Keratinocyte (primary cell): Measurements from ENCODE around the gene TBXAS1. TPM values are rescaled to one million over a fixed set of nuclear protein-coding genes. Genes with fewer than 3 reads are reported as not detected.
A peak's percentile ranks its signal among the peaks of the same experiment; 100 is the strongest.

ENCODE experiments used
- DNase-seq: peaks from one replicate; pipeline ENCODE4 v3.0.0-alpha.2; 2011; ENCODE audit warnings: low read depth, missing footprints, low spot score
- FAIRE-seq: peaks from 2 replicates; lab custom pipeline; 2011; peaks lifted over from hg19 to GRCh38; lab: Jason Lieb, UNC
- H2AFZ ChIP-seq: 2 replicates; pipeline ENCODE4 v1.6.0; 2012; ENCODE audit warnings: low read length, control low read depth, inconsistent platforms; ENCODE audit not compliant: control insufficient read depth
- H3K27ac ChIP-seq: 2 replicates; pipeline ENCODE4 v1.5.1; 2011; ENCODE audit warnings: low read length; ENCODE audit not compliant: control insufficient read depth, insufficient read depth
- H3K27me3 ChIP-seq: 3 replicates; pipeline ENCODE4 v1.6.0; 2011; ENCODE audit warnings: low read length; ENCODE audit not compliant: control insufficient read depth, insufficient read depth; ENCODE audit errors: extremely low read depth
- H3K36me3 ChIP-seq, 2 experiments: 2 replicates in 1 of 2; 3 replicates in 1 of 2; pipeline ENCODE4 v1.5.1; 2011; ENCODE audit warnings: low read length in 2 of 2, mild to moderate bottlenecking in 1 of 2; ENCODE audit not compliant: control insufficient read depth in 2 of 2, insufficient read depth in 2 of 2; ENCODE audit errors: extremely low read depth in 1 of 2
- H3K4me1 ChIP-seq: 3 replicates; pipeline ENCODE4 v1.5.1; 2011; ENCODE audit warnings: low read length; ENCODE audit not compliant: control insufficient read depth, insufficient read depth; ENCODE audit errors: extremely low read depth
- H3K4me2 ChIP-seq: 3 replicates; pipeline ENCODE4 v1.6.0; 2011; ENCODE audit warnings: low read depth, low read length; ENCODE audit not compliant: control insufficient read depth, insufficient read depth; ENCODE audit errors: extremely low read depth
- H3K4me3 ChIP-seq, 3 experiments: fragments of 200-600 bp in 1 of 3; sonication (generic) in 1 of 3; 2 replicates in 2 of 3; 3 replicates in 1 of 3; pipeline ENCODE4 v1.5.1; 2011 to 2016; ENCODE audit warnings: low read length in 3 of 3, mild to moderate bottlenecking in 3 of 3, control low read depth in 2 of 3, inconsistent platforms in 1 of 3, low read depth in 1 of 3, mixed read lengths in 1 of 3, mixed run types in 1 of 3, moderate library complexity in 1 of 3; ENCODE audit not compliant: control insufficient read depth in 2 of 3, insufficient read depth in 2 of 3; ENCODE audit errors: extremely low read depth in 1 of 3
- H3K79me2 ChIP-seq: 2 replicates; pipeline ENCODE4 v1.6.0; 2012; ENCODE audit warnings: low read length; ENCODE audit not compliant: control insufficient read depth, insufficient read depth
- H3K9ac ChIP-seq: 3 replicates; pipeline ENCODE4 v1.6.0; 2011; ENCODE audit warnings: low read length; ENCODE audit not compliant: control insufficient read depth, insufficient read depth; ENCODE audit errors: extremely low read depth
- H3K9me1 ChIP-seq: 3 replicates; pipeline ENCODE4 v1.6.0; 2011; ENCODE audit warnings: low read length; ENCODE audit not compliant: control insufficient read depth, insufficient read depth; ENCODE audit errors: extremely low read depth
- H3K9me3 ChIP-seq: 2 replicates; pipeline ENCODE4 v1.5.1; 2012; ENCODE audit warnings: low read depth, low read length; ENCODE audit not compliant: control insufficient read depth
- H4K20me1 ChIP-seq: 3 replicates; pipeline ENCODE4 v1.6.0; 2011; ENCODE audit warnings: low read length; ENCODE audit not compliant: control insufficient read depth, insufficient read depth; ENCODE audit errors: extremely low read depth
- CTCF ChIP-seq, 3 experiments: IDR thresholded peaks in 1 of 3; conservative IDR thresholded peaks in 1 of 3; optimal IDR thresholded peaks in 1 of 3; 2 replicates in 2 of 3; 3 replicates in 1 of 3; pipeline versions ENCODE3 to v1.5.1; 2011; ENCODE audit warnings: low read length in 3 of 3, mild to moderate bottlenecking in 3 of 3, moderate library complexity in 2 of 3, control low read depth in 1 of 3, inconsistent platforms in 1 of 3; ENCODE audit not compliant: insufficient read depth in 2 of 3; ENCODE audit errors: extremely low read depth in 1 of 3
- EZH2 ChIP-seq: IDR thresholded peaks from one replicate; pipeline ENCODE4 v1.6.1; 2012; ENCODE audit warnings: inconsistent platforms, mild to moderate bottlenecking, low read length, moderate library complexity
- dilution Hi-C: fragments of 300-500 bp; cut with MboI; formaldehyde crosslinking; loops from one replicate; pipeline ENCODE4 v1.7.0; 2020; ENCODE audit warnings: low sequenced_read_pairs; ENCODE audit not compliant: extremely low pct_ligation_motif_present
- polyA plus RNA-seq, 5 experiments: library from polyadenylated mRNA; depleted of rRNA in 3 of 5; stranded (reverse) in 3 of 5; stranded (forward) in 1 of 5; unstranded in 1 of 5; fragments of >200 nt; gene quantifications; 1 replicate in 1 of 5; 2 replicates in 3 of 5; 3 replicates in 1 of 5; pipeline versions ENCODE4 v1.2.1 to v1.2.3, GENCODE V29; 2011 to 2012; ENCODE audit warnings: missing spikeins in 2 of 5, low read depth in 1 of 5, low replicate concordance in 1 of 5

TBXAS1 gene
- polyA plus RNA-seq, 1 donor (not counting 4 experiments of a cell fraction or from before 2014, with no cell fraction given): 2.9 TPM

DNA sequence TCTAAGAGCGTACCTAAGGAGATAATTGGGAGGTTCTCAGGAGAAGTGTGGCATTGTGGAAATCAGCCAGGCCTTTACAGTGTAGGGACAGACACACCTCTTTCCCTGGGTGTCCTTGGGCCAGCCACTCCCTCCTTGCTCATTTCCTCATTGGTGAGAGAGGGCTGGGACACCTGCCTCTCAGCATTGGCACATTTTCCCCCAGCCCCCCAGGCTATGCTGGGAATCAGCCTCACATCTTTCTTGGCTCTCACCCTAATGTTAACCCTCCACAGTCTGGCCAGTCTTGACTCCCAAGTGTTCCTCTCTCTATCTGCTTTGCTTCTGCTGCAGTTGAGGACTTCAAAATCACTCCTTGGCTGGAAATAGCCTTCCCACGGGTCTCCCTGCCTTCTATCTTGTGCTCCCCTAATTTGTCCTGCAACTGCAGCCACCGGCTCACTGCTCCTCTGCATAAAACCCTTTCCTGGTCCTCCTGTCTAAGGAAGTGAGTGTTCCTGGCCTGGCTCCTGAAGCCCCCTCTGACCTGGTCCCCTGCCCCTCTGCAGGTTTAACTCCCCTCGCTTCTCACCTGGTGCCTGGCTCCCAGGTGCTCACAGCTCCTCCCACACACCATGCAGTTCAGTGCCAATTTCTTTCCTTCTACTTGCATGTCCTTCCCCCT, 15.8 kb downstream of the TBXAS1 start:
- Histone ChIP-seq H4K20me1 (no peaks in the 10 kb centered on the region), H3K9me3 (no peaks in the 10 kb centered on the region), H3K4me3 (no peak overlapping the region), H3K79me2 (no peaks in the 10 kb centered on the region), H3K4me2 (no peak overlapping the region), H3K36me3 (no peaks in the 10 kb centered on the region), H3K9ac (no peak overlapping the region), H3K27me3 (no peaks in the 10 kb centered on the region), H3K9me1 (no peaks in the 10 kb centered on the region), H3K4me1 (no peaks in the 10 kb centered on the region), H3K27ac (no peak overlapping the region), H2AFZ (no peak overlapping the region)
- no peak for FAIRE-seq
- dilution Hi-C loops: no loop called here
- no peak for DNase-seq
- no peak for TF ChIP-seq EZH2
- no peak for TF ChIP-seq CTCF (optimal IDR thresholded peaks at IDR 0.05 in 1 of 3, IDR thresholded peaks at IDR 0.05 in 1 of 3, conservative IDR thresholded peaks at IDR 0.05 in 1 of 3; ENCODE audit: extremely low read depth in 1 of 3, insufficient read depth in 2 of 3, low read length in 3 of 3)

- H2AFZ ChIP-seq: no peak overlapping the region
- no peaks in the 10 kb centered on the region for H3K9me1 ChIP-seq
- H3K4me3 ChIP-seq: no peak overlapping the region
- no peak overlapping the region for H3K9ac ChIP-seq
- TF ChIP-seq EZH2 (no peak), CTCF (optimal IDR thresholded peaks at IDR 0.05 in 1 of 3, IDR thresholded peaks at IDR 0.05 in 1 of 3, conservative IDR thresholded peaks at IDR 0.05 in 1 of 3; ENCODE audit: extremely low read depth in 1 of 3, insufficient read depth in 2 of 3, low read length in 3 of 3) (no peak)
- H3K79me2 ChIP-seq: no peaks in the 10 kb centered on the region
- H3K36me3 ChIP-seq: no peaks in the 10 kb centered on the region
- DNase-seq (peak; percentile 4), FAIRE-seq (no peak)
- dilution Hi-C loops: no loop called here
- no peaks in the 10 kb centered on the region for H4K20me1 ChIP-seq
- no peaks in the 10 kb centered on the region for H3K9me3 ChIP-seq
- no peak overlapping the region for H3K4me2 ChIP-seq
- no peak overlapping the region for H3K27ac ChIP-seq
- no peaks in the 10 kb centered on the region for H3K4me1 ChIP-seq
- no peaks in the 10 kb centered on the region for H3K27me3 ChIP-seq
Observed at GRCh38 chr7:139845443-139845805, 16.4 kb downstream of the TBXAS1 start.
